ENCODE results near the gene TAGLN3. TPM values are rescaled to one million over a fixed set of nuclear protein-coding genes. Genes with fewer than 3 reads are reported as not detected.

TAGLN3 gene
- total and polyA plus RNA-seq, 7 donors = 4.3 to 17.8 (median 16.1) TPM; not detected in 2

GRCh38 chr3:112011376-112011940 is 12.7 kb downstream of the TAGLN3 start:
- 80 to 86% methylated on average over 6 of the region's 6 CpGs for whole genome bisulfite sequencing, 2 donors
- Histone ChIP-seq H3K27me3 (no peaks in the 10 kb centered on the region), H3K36me3 (no peaks in the 10 kb centered on the region), H3K27ac (no peak overlapping the region), H3K9me3 (no peaks in the 10 kb centered on the region), H3K4me1 (peaks cover 0 to 10% (median 2%) of the 10 kb centered on the region in 4 donors), H3K4me3 (no peak overlapping the region)
- DNase-seq = no peak
- TF ChIP-seq POLR2AphosphoS5 (IDR thresholded peaks at IDR 0.05) (no peak), CTCF (IDR thresholded peaks at IDR 0.05) (no peak), EP300 (IDR thresholded peaks at IDR 0.05) (no peak), POLR2A (IDR thresholded peaks at IDR 0.05) (no peak)
- intact Hi-C loops (cut with DNase I) = no loop called here

GRCh38 chr3:112012205-112012992 is 13.7 kb downstream of the TAGLN3 start:
- Histone ChIP-seq H3K4me3 (no peak overlapping the region), H3K27ac (no peak overlapping the region), H3K27me3 (no peaks in the 10 kb centered on the region), H3K9me3 (no peaks in the 10 kb centered on the region), H3K4me1 (peaks cover 0 to 10% (median 2%) of the 10 kb centered on the region in 4 donors), H3K36me3 (no peaks in the 10 kb centered on the region)
- intact Hi-C loops (cut with DNase I) = no loop called here
- WGBS, 2 donors = 77 to 79% methylated on average over 6 of the region's 6 CpGs
- no peak for DNase-seq
- TF ChIP-seq EP300 (IDR thresholded peaks at IDR 0.05) (no peak), CTCF (IDR thresholded peaks at IDR 0.05) (no peak), POLR2A (IDR thresholded peaks at IDR 0.05) (no peak), POLR2AphosphoS5 (IDR thresholded peaks at IDR 0.05) (no peak)

- H3K27ac ChIP-seq = peak overlapping the region in 1 of 4 donors; percentile 32
- no peaks in the 10 kb centered on the region for H3K27me3 ChIP-seq
- no peaks in the 10 kb centered on the region for H3K9me3 ChIP-seq
- WGBS, 2 donors = 42 to 43% methylated on average over 19 of the region's 19 CpGs
- intact Hi-C loops (cut with DNase I) = loop anchor here (1.0 kb wide), 1 partner anchor 344 kb away; no protein-coding TSS in a partner anchor
- peak overlapping the region in 1 of 4 donors; percentile 18 for H3K4me3 ChIP-seq
- DNase-seq = peak; percentile 78
- peak; percentile 64 to 72 (median 67) for TF ChIP-seq CTCF (IDR thresholded peaks at IDR 0.05)
- TF ChIP-seq EP300 (IDR thresholded peaks at IDR 0.05) = no peak
- peaks cover 0 to 10% (median 2%) of the 10 kb centered on the region in 4 donors for H3K4me1 ChIP-seq
- H3K36me3 ChIP-seq = no peaks in the 10 kb centered on the region
Measured at GRCh38 chr3:112013058-112013783, 14.5 kb downstream of the TAGLN3 start.

GRCh38 chr3:112013784-112014143 is 15.0 kb downstream of the TAGLN3 start:
- H3K36me3 ChIP-seq = no peaks in the 10 kb centered on the region
- no peak overlapping the region for H3K27ac ChIP-seq
- no peaks in the 10 kb centered on the region for H3K9me3 ChIP-seq
- DNase-seq = no peak
- peak overlapping the region in 1 of 4 donors; percentile 18 for H3K4me3 ChIP-seq
- TF ChIP-seq CTCF (IDR thresholded peaks at IDR 0.05) = peak in 1 of 4 experiments; percentile 11
- no peak for TF ChIP-seq EP300 (IDR thresholded peaks at IDR 0.05)
- no peak for TF ChIP-seq POLR2AphosphoS5 (IDR thresholded peaks at IDR 0.05)
- peaks cover 0 to 10% (median 2%) of the 10 kb centered on the region in 4 donors for H3K4me1 ChIP-seq
- intact Hi-C loops (cut with DNase I) = loop anchor here (1.0 kb wide), 1 partner anchor 344 kb away; no protein-coding TSS in a partner anchor
- 39 to 68% methylated on average over 5 of the region's 5 CpGs for WGBS, 2 donors
- H3K27me3 ChIP-seq = no peaks in the 10 kb centered on the region

Measured in sigmoid colon (tissue), 7 donors.